ENCODE results near the gene PCNX3. TPM values are rescaled to one million over a fixed set of nuclear protein-coding genes. Genes with fewer than 3 reads are reported as not detected.
A peak's percentile ranks its signal among the peaks of the same experiment; 100 is the strongest.
"Not testable (repeated sequence)": the region's sequence is repeated elsewhere in the genome, so short reads cannot be mapped to it uniquely, and the experiment has no call there.

PCNX3 gene
- polyA plus RNA-seq, 3 donors = 11.1 to 16.8 (median 13.3) TPM

- 53 to 85% (median 78%) methylated on average over 11 of the region's 11 CpGs for WGBS, 3 donors
- no peak overlapping the region for H3K27ac ChIP-seq (ENCODE audit: low read depth, low read length)
These were observed 14.6 kb downstream of the PCNX3 start for GRCh38 chr11:65630215-65630614.

- no peak overlapping the region for H3K27ac ChIP-seq (ENCODE audit: low read depth, low read length)
- 70 to 80% (median 74%) methylated on average over 19 to 20 of the region's 20 CpGs for WGBS, 3 donors
These were observed 18.0 kb downstream of the PCNX3 start for GRCh38 chr11:65633390-65634108.

GRCh38 chr11:65634109-65634436 lies 18.5 kb downstream of the PCNX3 start:
- 86 to 95% (median 87%) methylated on average over 11 to 14 of the region's 14 CpGs for WGBS, 3 donors
- no peak overlapping the region for H3K27ac ChIP-seq (ENCODE audit: low read depth, low read length)

GRCh38 chr11:65634440-65634839 lies 18.9 kb downstream of the PCNX3 start:
- WGBS, 3 donors = 85 to 96% (median 86%) methylated on average over 11 of the region's 11 CpGs
- H3K27ac ChIP-seq (ENCODE audit: low read depth, low read length) = no peak overlapping the region

GRCh38 chr11:65634905-65635731 lies 19.5 kb downstream of the PCNX3 start:
- H3K27ac ChIP-seq (ENCODE audit: low read depth, low read length) = no peak overlapping the region
- 93 to 95% (median 94%) methylated on average over 46 of the region's 46 CpGs for WGBS, 3 donors

GRCh38 chr11:65636108-65637031 lies 20.8 kb downstream of the PCNX3 start:
- H3K27ac ChIP-seq (ENCODE audit: low read depth, low read length) = no peak overlapping the region
- 89 to 94% (median 93%) methylated on average over 24 to 28 of the region's 28 CpGs for WGBS, 3 donors

GRCh38 chr11:65637032-65637557 lies 21.5 kb downstream of the PCNX3 start:
- WGBS, 3 donors = 84 to 92% (median 89%) methylated on average over 3 of the region's 3 CpGs

GRCh38 chr11:65637794-65638419 lies 22.3 kb downstream of the PCNX3 start, which contains the start of gene SIPA1:
Gene SIPA1 (plus strand): TSS chr11:65638101. CDS start chr11:65640922, 2,821 bp downstream.
- H3K27ac ChIP-seq (ENCODE audit: low read depth, low read length) = peak within 1 kb of the TSS; percentile 87
- WGBS, 3 donors = 4 to 5% (median 4%) methylated on average over 37 to 46 of the region's 46 CpGs

More at GRCh38 chr11:65637032-65637557, 21.5 kb downstream of the PCNX3 start:
- no peak overlapping the region for H3K27ac ChIP-seq (ENCODE audit: low read depth, low read length)

- not testable (repeated sequence) for H3K27ac ChIP-seq (ENCODE audit: low read depth, low read length)
- 82 to 88% (median 86%) methylated on average over 9 of the region's 9 CpGs for WGBS, 3 donors
These were observed 23.6 kb downstream of the PCNX3 start for GRCh38 chr11:65639228-65639597.

GRCh38 chr11:65639623-65640482 lies 24.3 kb downstream of the PCNX3 start:
- peak overlapping the region; percentile 91 for H3K27ac ChIP-seq (ENCODE audit: low read depth, low read length)
- WGBS, 3 donors = 27 to 73% (median 37%) methylated on average over 8 of the region's 8 CpGs

GRCh38 chr11:65640483-65641296 lies 25.1 kb downstream of the PCNX3 start:
- 47 to 75% (median 52%) methylated on average over 33 to 35 of the region's 35 CpGs for WGBS, 3 donors

GRCh38 chr11:65641297-65642013 lies 25.9 kb downstream of the PCNX3 start:
- WGBS, 3 donors = 66 to 89% (median 77%) methylated on average over 16 of the region's 16 CpGs
- no peak overlapping the region for H3K27ac ChIP-seq (ENCODE audit: low read depth, low read length)

More at GRCh38 chr11:65640483-65641296, 25.1 kb downstream of the PCNX3 start:
- peak overlapping the region; percentile 91 for H3K27ac ChIP-seq (ENCODE audit: low read depth, low read length)

GRCh38 chr11:65642014-65642671 lies 26.6 kb downstream of the PCNX3 start:
- H3K27ac ChIP-seq (ENCODE audit: low read depth, low read length) = no peak overlapping the region
- 47 to 73% (median 66%) methylated on average over 37 to 49 of the region's 49 CpGs for WGBS, 3 donors

- 70 to 82% (median 77%) methylated on average over 6 of the region's 6 CpGs for WGBS, 3 donors
- no peak overlapping the region for H3K27ac ChIP-seq (ENCODE audit: low read depth, low read length)
These were observed 28.4 kb downstream of the PCNX3 start for GRCh38 chr11:65643971-65644370.

- WGBS, 3 donors = 83 to 91% (median 87%) methylated on average over 11 of the region's 11 CpGs
- no peak overlapping the region for H3K27ac ChIP-seq (ENCODE audit: low read depth, low read length)
These were observed 29.3 kb downstream of the PCNX3 start for GRCh38 chr11:65644837-65645236.
